ENCODE results near the gene SBF2.

SBF2 gene

GRCh38 chr11:9796266-9796665 is 497.8 kb downstream of the SBF2 start:
- DNase-seq, result no peak

- DNase-seq, result no peak
These were observed 503.3 kb downstream of the SBF2 start for GRCh38 chr11:9790703-9791102.

GRCh38 chr11:9789910-9790309 is 504.1 kb downstream of the SBF2 start:
- DNase-seq, result no peak

GRCh38 chr11:9787981-9788521 is 506.0 kb downstream of the SBF2 start:
- DNase-seq, result peak; percentile 94

- no peak for DNase-seq
These were observed 506.8 kb downstream of the SBF2 start for GRCh38 chr11:9787260-9787659.

- no peak for DNase-seq
These were observed 509.3 kb downstream of the SBF2 start for GRCh38 chr11:9784602-9785315.

GRCh38 chr11:9783986-9784385 is 510.0 kb downstream of the SBF2 start:
- DNase-seq, result no peak

GRCh38 chr11:9780929-9781328 is 513.1 kb downstream of the SBF2 start:
- no peak for DNase-seq

- no peak for DNase-seq
These were observed 516.5 kb downstream of the SBF2 start for GRCh38 chr11:9777525-9777924.

- DNase-seq, result no peak
These were observed 517.0 kb downstream of the SBF2 start for GRCh38 chr11:9777066-9777465.

GRCh38 chr11:9776203-9776602 is 517.8 kb downstream of the SBF2 start:
- no peak for DNase-seq

- DNase-seq, result no peak
These were observed 518.6 kb downstream of the SBF2 start for GRCh38 chr11:9775398-9775779.

GRCh38 chr11:9774591-9775397 is 519.2 kb downstream of the SBF2 start:
- DNase-seq, result no peak

- DNase-seq, result no peak
These were observed 519.9 kb downstream of the SBF2 start for GRCh38 chr11:9774109-9774508.

- DNase-seq, result no peak
These were observed 520.5 kb downstream of the SBF2 start for GRCh38 chr11:9773524-9773923.

GRCh38 chr11:9772218-9772617 is 521.8 kb downstream of the SBF2 start:
- no peak for DNase-seq

- DNase-seq, result no peak
These were observed 522.9 kb downstream of the SBF2 start for GRCh38 chr11:9771071-9771511.

- no peak for DNase-seq
These were observed 524.4 kb downstream of the SBF2 start for GRCh38 chr11:9769621-9770020.

- DNase-seq, result no peak
These were observed 528.5 kb downstream of the SBF2 start for GRCh38 chr11:9765320-9766101.

GRCh38 chr11:9763301-9763700 is 530.7 kb downstream of the SBF2 start:
- DNase-seq, result no peak

- DNase-seq, result no peak
These were observed 531.5 kb downstream of the SBF2 start for GRCh38 chr11:9762531-9762930.

GRCh38 chr11:9761441-9761945 is 532.5 kb downstream of the SBF2 start:
- DNase-seq, result no peak

- no peak for DNase-seq
These were observed 533.8 kb downstream of the SBF2 start for GRCh38 chr11:9760193-9760575.

All from MV-4-11 (cell line).